Hepatocyte (in vitro differentiated cells): Measurements from ENCODE around the gene EYS. TPM values are rescaled to one million over a fixed set of nuclear protein-coding genes. Genes with fewer than 3 reads are reported as not detected.

Experiments used
- DNase-seq: peaks from one replicate; pipeline ENCODE4 v3.0.0-alpha.2; 2016; ENCODE audit warnings: low spot score
- H2AFZ ChIP-seq: fragments of 200-600 bp; sonication (generic); 2 replicates; pipeline ENCODE4 v1.6.0; 2016; ENCODE audit warnings: antibody characterized with exemption, mild to moderate bottlenecking
- H3K27ac ChIP-seq: fragments of 200-600 bp; sonication (generic); 2 replicates; pipeline ENCODE4 v1.5.1; 2016; ENCODE audit warnings: mild to moderate bottlenecking
- H3K27me3 ChIP-seq: fragments of 200-600 bp; sonication (generic); 2 replicates; pipeline ENCODE4 v1.6.1; 2016
- H3K36me3 ChIP-seq: fragments of 200-600 bp; sonication (generic); replicated peaks from 2 replicates; pipeline ENCODE4 v1.5.1; 2016; ENCODE audit warnings: low read depth; ENCODE audit not compliant: insufficient read depth
- H3K4me1 ChIP-seq: fragments of 200-600 bp; sonication (generic); 2 replicates; pipeline ENCODE4 v1.5.1; 2016; ENCODE audit warnings: mild to moderate bottlenecking, moderate library complexity; ENCODE audit not compliant: insufficient read depth
- H3K4me2 ChIP-seq: fragments of 200-600 bp; sonication (generic); 2 replicates; pipeline ENCODE4 v1.6.0; 2016
- H3K4me3 ChIP-seq: fragments of 200-600 bp; sonication (generic); 2 replicates; pipeline ENCODE4 v1.5.1; 2016; ENCODE audit warnings: mild to moderate bottlenecking
- H3K79me2 ChIP-seq: fragments of 200-600 bp; sonication (generic); 2 replicates; pipeline ENCODE4 v1.6.0; 2017; ENCODE audit warnings: mild to moderate bottlenecking
- H3K9me2 ChIP-seq: fragments of 200-600 bp; sonication (generic); replicated peaks from 2 replicates; pipeline ENCODE4 v1.6.0; 2017; ENCODE audit warnings: mild to moderate bottlenecking; ENCODE audit not compliant: insufficient read depth
- H3K9me3 ChIP-seq: fragments of 200-600 bp; sonication (generic); 2 replicates; pipeline ENCODE4 v1.5.1; 2016; ENCODE audit warnings: low read depth, mild to moderate bottlenecking
- H4K20me1 ChIP-seq: fragments of 200-600 bp; sonication (generic); 2 replicates; pipeline ENCODE4 v1.6.0; 2016; ENCODE audit warnings: mild to moderate bottlenecking; ENCODE audit not compliant: insufficient read depth, poor library complexity, severe bottlenecking
- EZH2 ChIP-seq: fragments of 200-600 bp; sonication (generic); IDR thresholded peaks from 2 replicates; pipeline ENCODE4 v1.6.1; 2016; ENCODE audit warnings: antibody characterized with exemption, mild to moderate bottlenecking, borderline replicate concordance
- EZH2phosphoT487 ChIP-seq: fragments of 200-600 bp; sonication (generic); IDR thresholded peaks from one replicate; pipeline ENCODE4 v1.6.1; 2018; ENCODE audit warnings: antibody characterized with exemption, mild to moderate bottlenecking, low read depth, moderate library complexity; ENCODE audit not compliant: unreplicated experiment, severe bottlenecking
- WGBS: methylation state at CpG from one replicate; pipeline ENCODE4 v1.1.6; 2016; ENCODE audit warnings: low lambda C conversion rate; ENCODE audit errors: missing lambda C conversion rate; 5-methylcytosine and 5-hydroxymethylcytosine counted together
- polyA plus RNA-seq: library from polyadenylated mRNA; unstranded; fragments of >200 nt; fragmentation: Nextera tagmentation; extraction: Ambion mirVana; gene quantifications from 2 replicates; pipeline ENCODE4 v1.2.1, GENCODE V29; 2016
- total RNA-seq: library from RNA; depleted of rRNA; stranded (reverse); fragments of >200 nt; gene quantifications from 2 replicates; pipeline ENCODE4 v1.2.3, GENCODE V29; 2014
- TF ChIP-seq, protein P1 (sequence below): fragments of 200-600 bp; sonication (generic); IDR thresholded peaks from 2 replicates; pipeline ENCODE4 v1.5.1; 2016; ENCODE audit warnings: antibody characterized with exemption, mild to moderate bottlenecking; ENCODE audit not compliant: poor library complexity

EYS gene
- total and polyA plus RNA-seq, 2 experiments from 2014 or later, result 0.57 to 0.68 TPM

DNA sequence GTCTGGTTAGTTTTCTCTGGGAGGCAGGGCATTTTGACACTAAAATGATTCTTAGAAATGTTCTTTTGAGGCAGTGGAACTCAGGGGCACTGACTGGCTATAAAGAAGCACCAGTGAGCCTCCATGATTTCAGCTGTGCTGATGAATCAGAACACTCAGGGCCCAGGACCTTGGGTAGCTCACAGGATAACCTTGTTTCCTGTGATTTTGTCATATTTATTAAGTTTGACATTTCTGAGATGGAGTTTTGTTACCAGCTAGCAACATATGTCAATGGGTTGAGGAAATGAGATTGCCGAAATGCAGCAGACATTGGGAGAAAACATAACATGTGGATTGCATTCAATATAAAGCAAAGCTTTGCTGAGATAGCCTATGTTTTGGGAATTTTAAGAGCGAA, 802.4 kb downstream of the EYS start:
- Histone ChIP-seq H4K20me1 (no peaks in the 10 kb centered on the region), H3K27me3 (no peaks in the 10 kb centered on the region), H3K9me2 (no peaks in the 10 kb centered on the region), H3K9me3 (no peaks in the 10 kb centered on the region), H3K27ac (no peak overlapping the region), H3K4me1 (no peaks in the 10 kb centered on the region), H3K36me3 (no peaks in the 10 kb centered on the region), H3K4me2 (no peak overlapping the region), H3K4me3 (no peak overlapping the region), H3K79me2 (no peaks in the 10 kb centered on the region), H2AFZ (no peak overlapping the region)
- TF ChIP-seq, protein P1, sequence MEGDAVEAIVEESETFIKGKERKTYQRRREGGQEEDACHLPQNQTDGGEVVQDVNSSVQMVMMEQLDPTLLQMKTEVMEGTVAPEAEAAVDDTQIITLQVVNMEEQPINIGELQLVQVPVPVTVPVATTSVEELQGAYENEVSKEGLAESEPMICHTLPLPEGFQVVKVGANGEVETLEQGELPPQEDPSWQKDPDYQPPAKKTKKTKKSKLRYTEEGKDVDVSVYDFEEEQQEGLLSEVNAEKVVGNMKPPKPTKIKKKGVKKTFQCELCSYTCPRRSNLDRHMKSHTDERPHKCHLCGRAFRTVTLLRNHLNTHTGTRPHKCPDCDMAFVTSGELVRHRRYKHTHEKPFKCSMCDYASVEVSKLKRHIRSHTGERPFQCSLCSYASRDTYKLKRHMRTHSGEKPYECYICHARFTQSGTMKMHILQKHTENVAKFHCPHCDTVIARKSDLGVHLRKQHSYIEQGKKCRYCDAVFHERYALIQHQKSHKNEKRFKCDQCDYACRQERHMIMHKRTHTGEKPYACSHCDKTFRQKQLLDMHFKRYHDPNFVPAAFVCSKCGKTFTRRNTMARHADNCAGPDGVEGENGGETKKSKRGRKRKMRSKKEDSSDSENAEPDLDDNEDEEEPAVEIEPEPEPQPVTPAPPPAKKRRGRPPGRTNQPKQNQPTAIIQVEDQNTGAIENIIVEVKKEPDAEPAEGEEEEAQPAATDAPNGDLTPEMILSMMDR, result no peak
- TF ChIP-seq EZH2phosphoT487, result no peak
- no peak for DNase-seq
- 94% methylated on average over 2 of the region's 2 CpGs for WGBS

- Histone ChIP-seq H3K79me2 (no peaks in the 10 kb centered on the region), H2AFZ (no peak overlapping the region)
- TF ChIP-seq EZH2phosphoT487 (no peak), EZH2 (no peak)
- TF ChIP-seq, protein P1, result no peak
These were observed 804.4 kb downstream of the EYS start for GRCh38 chr6:64902596-64902995.

DNA sequence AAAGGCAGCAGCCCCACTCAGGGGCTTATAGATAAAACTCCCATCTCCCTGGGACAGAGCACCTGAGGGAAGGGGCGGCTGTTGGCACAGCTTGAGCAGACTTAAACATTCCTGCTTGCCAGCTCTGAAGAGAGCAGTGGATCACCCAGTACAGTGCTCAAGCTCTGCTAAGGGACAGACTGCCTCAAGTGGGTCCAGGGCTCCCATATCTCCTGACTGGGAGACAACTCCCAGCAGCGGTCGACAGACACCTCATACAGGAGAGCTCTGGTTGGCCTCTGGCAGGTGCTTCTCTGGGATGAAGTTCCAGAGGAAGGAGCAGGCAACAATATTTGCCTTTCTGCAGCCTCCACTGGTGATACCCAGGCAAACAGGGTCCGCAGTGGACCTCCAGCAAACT, 810.1 kb downstream of the EYS start:
- 94% methylated on average over 4 of the region's 4 CpGs for WGBS
- no peak overlapping the region for H3K4me2 ChIP-seq

More at GRCh38 chr6:64902596-64902995, 804.4 kb downstream of the EYS start:
- Histone ChIP-seq H4K20me1 (no peaks in the 10 kb centered on the region), H3K9me2 (no peaks in the 10 kb centered on the region), H3K27ac (no peak overlapping the region), H3K27me3 (no peaks in the 10 kb centered on the region), H3K9me3 (no peaks in the 10 kb centered on the region), H3K36me3 (no peaks in the 10 kb centered on the region), H3K4me1 (no peaks in the 10 kb centered on the region), H3K4me3 (no peak overlapping the region), H3K4me2 (no peak overlapping the region)
- no peak for DNase-seq

DNA sequence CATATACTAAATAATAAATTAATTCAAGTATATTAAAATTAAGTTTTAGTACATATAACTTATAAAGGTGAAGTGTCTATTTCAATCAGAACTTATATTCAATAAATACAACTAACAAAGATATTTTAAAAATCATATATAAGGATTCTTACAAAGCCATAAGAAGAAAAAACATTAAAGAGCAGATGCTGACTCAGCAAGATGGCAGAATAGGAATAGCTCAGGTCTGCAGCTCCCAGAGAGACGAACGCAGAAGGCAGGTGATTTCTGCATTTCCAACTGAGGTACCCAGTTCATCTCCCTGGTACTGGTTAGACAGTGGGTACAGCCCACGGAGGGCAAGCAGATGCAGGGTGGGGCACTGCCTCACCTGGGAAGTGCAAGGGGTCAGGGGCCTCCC, 811.1 kb downstream of the EYS start:
- TF ChIP-seq EZH2phosphoT487 (no peak), EZH2 (no peak)
- TF ChIP-seq, protein P1, result no peak
- no peak overlapping the region for H2AFZ ChIP-seq
- no peak overlapping the region for H3K4me3 ChIP-seq
- H3K27ac ChIP-seq, result no peak overlapping the region
- no peak overlapping the region for H3K4me2 ChIP-seq
- H4K20me1 ChIP-seq, result no peaks in the 10 kb centered on the region
- 57% methylated on average over 3 of the region's 3 CpGs for WGBS
- H3K36me3 ChIP-seq, result no peaks in the 10 kb centered on the region
- no peaks in the 10 kb centered on the region for H3K9me3 ChIP-seq
- H3K79me2 ChIP-seq, result no peaks in the 10 kb centered on the region
- no peaks in the 10 kb centered on the region for H3K4me1 ChIP-seq
- H3K9me2 ChIP-seq, result no peaks in the 10 kb centered on the region
- no peaks in the 10 kb centered on the region for H3K27me3 ChIP-seq
- DNase-seq, result no peak

More for the DNA sequence above, 810.1 kb downstream of the EYS start:
- Histone ChIP-seq H3K27me3 (no peaks in the 10 kb centered on the region), H4K20me1 (no peaks in the 10 kb centered on the region), H3K9me2 (no peaks in the 10 kb centered on the region), H3K9me3 (no peaks in the 10 kb centered on the region), H3K36me3 (no peaks in the 10 kb centered on the region), H3K27ac (no peak overlapping the region), H2AFZ (no peak overlapping the region), H3K4me3 (no peak overlapping the region), H3K4me1 (no peaks in the 10 kb centered on the region), H3K79me2 (no peaks in the 10 kb centered on the region)
- DNase-seq, result no peak
- no peak for TF ChIP-seq EZH2phosphoT487
